H9 (cell line): ENCODE data around the gene MROH2A. TPM values are rescaled to one million over a fixed set of nuclear protein-coding genes. Genes with fewer than 3 reads are reported as not detected.
A peak's percentile ranks its signal among the peaks of the same experiment; 100 is the strongest.

Source experiments
- DNase-seq: peaks from one replicate; pipeline ENCODE4 v3.0.0-alpha.2; 2017
- H2AFZ ChIP-seq: one replicate; pipeline ENCODE4 v1.6.1; 2013; ENCODE audit warnings: mild to moderate bottlenecking, low read length, control low read depth, moderate library complexity
- H2AK5ac ChIP-seq: 2 replicates; pipeline ENCODE4 v1.6.1; 2013; ENCODE audit warnings: low read length, control low read depth, mixed read lengths; ENCODE audit not compliant: insufficient read length
- H2BK120ac ChIP-seq: one replicate; pipeline ENCODE4 v1.6.1; 2013; ENCODE audit warnings: low read depth, mild to moderate bottlenecking, low read length, control low read depth, inconsistent platforms; ENCODE audit not compliant: poor library complexity, severe bottlenecking
- H2BK12ac ChIP-seq: 2 replicates; pipeline ENCODE4 v1.6.1; 2013; ENCODE audit warnings: low read length, control low read depth, mixed read lengths, low read depth; ENCODE audit not compliant: insufficient read length
- H2BK15ac ChIP-seq: 2 replicates; pipeline ENCODE4 v1.6.1; 2013; ENCODE audit warnings: low read depth, low read length, control low read depth
- H2BK20ac ChIP-seq: one replicate; pipeline ENCODE4 v1.6.1; 2013; ENCODE audit warnings: low read depth, mild to moderate bottlenecking, low read length, control low read depth, inconsistent platforms; ENCODE audit not compliant: poor library complexity, severe bottlenecking
- H2BK5ac ChIP-seq: 2 replicates; pipeline ENCODE4 v1.6.1; 2013; ENCODE audit warnings: low read length, control low read depth, mixed read lengths; ENCODE audit not compliant: insufficient read length
- H3K14ac ChIP-seq: 2 replicates; pipeline ENCODE4 v1.6.1; 2013; ENCODE audit warnings: low read length, control low read depth; ENCODE audit not compliant: insufficient read depth
- H3K18ac ChIP-seq: 2 replicates; pipeline ENCODE4 v1.6.1; 2013; ENCODE audit warnings: low read depth, mild to moderate bottlenecking, mixed read lengths, low read length, control low read depth; ENCODE audit not compliant: insufficient read length
- H3K23ac ChIP-seq: 2 replicates; pipeline ENCODE4 v1.6.1; 2013; ENCODE audit warnings: low read length, control low read depth, mixed read lengths, low read depth; ENCODE audit not compliant: insufficient read length
- H3K23me2 ChIP-seq: 2 replicates; pipeline ENCODE4 v1.6.1; 2013; ENCODE audit warnings: low read depth, mild to moderate bottlenecking, mixed read lengths, low read length, control low read depth; ENCODE audit not compliant: insufficient read length, poor library complexity, severe bottlenecking
- H3K27ac ChIP-seq: 2 replicates; pipeline ENCODE4 v1.5.1; 2013; ENCODE audit warnings: low read length, control low read depth, mixed read lengths, low read depth; ENCODE audit not compliant: insufficient read length
- H3K27me3 ChIP-seq: 2 replicates; pipeline ENCODE4 v1.6.1; 2013; ENCODE audit warnings: low read length, control low read depth, inconsistent platforms; ENCODE audit not compliant: insufficient read depth
- H3K4ac ChIP-seq: 2 replicates; pipeline ENCODE4 v1.6.1; 2013; ENCODE audit warnings: low read depth, mild to moderate bottlenecking, control low read depth, inconsistent platforms, low read length, moderate library complexity
- H3K4me1 ChIP-seq: 2 replicates; pipeline ENCODE4 v1.6.1; 2013; ENCODE audit warnings: low read length, control low read depth, inconsistent platforms; ENCODE audit not compliant: insufficient read depth
- H3K4me2 ChIP-seq: 2 replicates; pipeline ENCODE4 v1.6.1; 2013; ENCODE audit warnings: low read length, control low read depth, mixed read lengths; ENCODE audit not compliant: insufficient read length, insufficient read depth
- H3K56ac ChIP-seq: 2 replicates; pipeline ENCODE4 v1.6.1; 2013; ENCODE audit warnings: low read depth, mild to moderate bottlenecking, mixed read lengths, low read length, control low read depth; ENCODE audit not compliant: insufficient read length
- H3K79me1 ChIP-seq: 2 replicates; pipeline ENCODE4 v1.6.1; 2013; ENCODE audit warnings: low read depth, mild to moderate bottlenecking, moderate library complexity, low read length, control low read depth, inconsistent platforms; ENCODE audit not compliant: insufficient read depth, poor library complexity, severe bottlenecking
- H3K79me2 ChIP-seq: 2 replicates; pipeline ENCODE4 v1.6.1; 2013; ENCODE audit warnings: low read length, control low read depth, inconsistent platforms; ENCODE audit not compliant: insufficient read depth
- H3K9ac ChIP-seq: 2 replicates; pipeline ENCODE4 v1.6.1; 2013; ENCODE audit warnings: low read length, control low read depth, mixed read lengths; ENCODE audit not compliant: insufficient read length; ENCODE audit errors: extremely low read depth
- H3K9me3 ChIP-seq: one replicate; pipeline ENCODE4 v1.6.1; 2013; ENCODE audit warnings: low read depth, low read length, inconsistent platforms; ENCODE audit not compliant: control insufficient read depth
- H3T11ph ChIP-seq: one replicate; pipeline ENCODE4 v1.6.1; 2013; ENCODE audit warnings: mild to moderate bottlenecking, low read length, control low read depth, inconsistent platforms
- H4K20me1 ChIP-seq: one replicate; pipeline ENCODE4 v1.6.1; 2013; ENCODE audit not compliant: control insufficient read depth, insufficient read length, insufficient read depth
- H4K5ac ChIP-seq: 2 replicates; pipeline ENCODE4 v1.6.1; 2013; ENCODE audit warnings: low read depth, mild to moderate bottlenecking, mixed read lengths, low read length, control low read depth; ENCODE audit not compliant: insufficient read length
- H4K8ac ChIP-seq: replicated peaks from 2 replicates; pipeline ENCODE4 v1.6.1; 2013; ENCODE audit warnings: low read length, control low read depth, mixed read lengths, low read depth; ENCODE audit not compliant: insufficient read length
- H4K91ac ChIP-seq: 2 replicates; pipeline ENCODE4 v1.6.1; 2013; ENCODE audit warnings: low read depth, mild to moderate bottlenecking, moderate library complexity, mixed read lengths, low read length, control low read depth; ENCODE audit not compliant: insufficient read length
- H3K27ac Mint-ChIP-seq, 3 experiments: 2 replicates in 2 of 3; 3 replicates in 1 of 3; pipeline ENCODE4 v1.8.0; 2020 to 2021; ENCODE audit warnings: mixed read lengths in 3 of 3, mild to moderate bottlenecking in 1 of 3, moderate library complexity in 1 of 3
- H3K27me3 Mint-ChIP-seq: 2 replicates; pipeline ENCODE4 v1.8.0; 2021; ENCODE audit warnings: low read depth, mild to moderate bottlenecking, moderate library complexity, mixed read lengths
- H3K36me3 Mint-ChIP-seq, 3 experiments: 2 replicates in 2 of 3; 3 replicates in 1 of 3; pipeline ENCODE4 v1.8.0; 2020 to 2021; ENCODE audit warnings: low read depth in 3 of 3, mixed read lengths in 3 of 3; ENCODE audit not compliant: insufficient read depth in 1 of 3
- H3K4me1 Mint-ChIP-seq, 2 experiments: 2 replicates each; pipeline ENCODE4 v1.8.0; 2020; ENCODE audit warnings: mixed read lengths in 2 of 2
- H3K4me3 Mint-ChIP-seq, 2 experiments: 2 replicates in 1 of 2; 3 replicates in 1 of 2; pipeline ENCODE4 v1.8.0; 2020 to 2021; ENCODE audit warnings: mild to moderate bottlenecking in 2 of 2, mixed read lengths in 2 of 2, moderate library complexity in 1 of 2
- H3K9me3 Mint-ChIP-seq, 2 experiments: 2 replicates in 1 of 2; 3 replicates in 1 of 2; pipeline ENCODE4 v1.8.0; 2020; ENCODE audit warnings: mild to moderate bottlenecking in 2 of 2, mixed read lengths in 2 of 2, moderate library complexity in 1 of 2
- WGBS: extraction: QIAGEN DNeasy Blood & Tissue Kit; methylation state at CpG from one replicate; pipeline ENCODE4 v1.1.7; 2013; ENCODE audit warnings: missing lambda C conversion rate, low lambda C conversion rate, mixed read lengths; ENCODE audit not compliant: insufficient read length; ENCODE audit errors: extremely low coverage; 5-methylcytosine and 5-hydroxymethylcytosine counted together
- total RNA-seq: library from RNA; stranded (reverse); gene quantifications from 2 replicates; pipeline ENCODE4 v1.2.1, GENCODE V29; 2021
- TF ChIP-seq, protein P1 (sequence below): fragments of 200-600 bp; sonication (generic); conservative IDR thresholded peaks from 3 replicates; pipeline ENCODE4 v1.8.0; 2021; ENCODE audit warnings: antibody characterized with exemption, mild to moderate bottlenecking

MROH2A gene
- total RNA-seq, 1 experiment from 2014 or later = not detected

DNA sequence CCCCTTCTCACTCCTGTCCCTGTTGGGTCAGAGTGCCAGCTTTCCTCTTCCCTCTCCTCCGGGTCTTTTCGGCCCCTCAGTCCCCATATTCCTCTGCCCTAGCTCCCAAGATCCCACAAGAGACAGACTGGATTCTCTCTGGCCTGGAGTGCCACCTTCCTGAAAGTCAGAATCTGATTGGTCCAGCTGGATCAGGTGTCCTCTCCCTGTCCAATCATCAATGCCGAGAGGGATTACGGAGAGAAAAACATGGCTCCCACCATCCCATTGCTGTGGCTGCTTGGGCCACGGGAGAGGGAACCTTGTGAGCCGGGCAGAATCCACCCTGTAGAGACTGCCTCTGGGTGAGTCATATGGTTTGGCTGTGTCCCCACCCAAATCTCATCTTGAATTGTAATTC, 2.7 kb upstream of the MROH2A start:
- Histone ChIP-seq H3K9ac (no peak overlapping the region), H2AFZ (no peak overlapping the region), H4K5ac (no peak overlapping the region), H3K4me2 (no peak overlapping the region), H2BK5ac (no peak overlapping the region), H3K27ac (no peak overlapping the region), H2AK5ac (no peak overlapping the region), H3K79me1 (no peaks in the 10 kb centered on the region), H3K4me1 (no peaks in the 10 kb centered on the region), H4K91ac (no peak overlapping the region), H3K14ac (no peak overlapping the region), H3K79me2 (no peaks in the 10 kb centered on the region), H2BK15ac (no peak overlapping the region), H3K56ac (no peak overlapping the region), H2BK120ac (no peak overlapping the region), H3K27me3 (no peaks in the 10 kb centered on the region), H3K23me2 (no peaks in the 10 kb centered on the region), H3K9me3 (peaks cover 4% of the 10 kb centered on the region), H2BK12ac (no peak overlapping the region), H3K18ac (no peak overlapping the region), H4K8ac (no peak overlapping the region), H3K23ac (no peak overlapping the region), H3T11ph (no peak overlapping the region), H3K4ac (no peak overlapping the region), H2BK20ac (no peak overlapping the region), H4K20me1 (no peaks in the 10 kb centered on the region)
- DNase-seq = no peak
- no CpG with 5 or more reads among the region's 6 CpGs for WGBS
- Mint-ChIP-seq H3K27ac (peak overlapping the region in 1 of 3 experiments; percentile 25; a peak in 1 of 7 replicates), H3K36me3 (peaks cover 1 to 4% (median 3%) of the 10 kb centered on the region in 3 experiments; a peak in 4 of 7 replicates), H3K4me1 (no peaks in the 10 kb centered on the region), H3K27me3 (peaks cover 2% of the 10 kb centered on the region; the same call in 1 of the 2 replicates), H3K4me3 (no peak overlapping the region), H3K9me3 (peaks cover 14 to 21% of the 10 kb centered on the region in 2 experiments; a peak in 4 of 5 replicates)
- TF ChIP-seq, protein P1, sequence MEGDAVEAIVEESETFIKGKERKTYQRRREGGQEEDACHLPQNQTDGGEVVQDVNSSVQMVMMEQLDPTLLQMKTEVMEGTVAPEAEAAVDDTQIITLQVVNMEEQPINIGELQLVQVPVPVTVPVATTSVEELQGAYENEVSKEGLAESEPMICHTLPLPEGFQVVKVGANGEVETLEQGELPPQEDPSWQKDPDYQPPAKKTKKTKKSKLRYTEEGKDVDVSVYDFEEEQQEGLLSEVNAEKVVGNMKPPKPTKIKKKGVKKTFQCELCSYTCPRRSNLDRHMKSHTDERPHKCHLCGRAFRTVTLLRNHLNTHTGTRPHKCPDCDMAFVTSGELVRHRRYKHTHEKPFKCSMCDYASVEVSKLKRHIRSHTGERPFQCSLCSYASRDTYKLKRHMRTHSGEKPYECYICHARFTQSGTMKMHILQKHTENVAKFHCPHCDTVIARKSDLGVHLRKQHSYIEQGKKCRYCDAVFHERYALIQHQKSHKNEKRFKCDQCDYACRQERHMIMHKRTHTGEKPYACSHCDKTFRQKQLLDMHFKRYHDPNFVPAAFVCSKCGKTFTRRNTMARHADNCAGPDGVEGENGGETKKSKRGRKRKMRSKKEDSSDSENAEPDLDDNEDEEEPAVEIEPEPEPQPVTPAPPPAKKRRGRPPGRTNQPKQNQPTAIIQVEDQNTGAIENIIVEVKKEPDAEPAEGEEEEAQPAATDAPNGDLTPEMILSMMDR = no peak
